Skin of body (tissue), 2 donors: ENCODE data around the gene PRAC1. TPM values are rescaled to one million over a fixed set of nuclear protein-coding genes. Genes with fewer than 3 reads are reported as not detected.
"Not testable (repeated sequence)": the region's sequence is repeated elsewhere in the genome, so short reads cannot be mapped to it uniquely, and the experiment has no call there.

ENCODE experiments used
- DNase-seq: peaks from one replicate; lab custom pipeline; 2025; lab: John Stamatoyannopoulos, UW
- total RNA-seq: library from RNA; depleted of rRNA; stranded (reverse); fragments of >200 nt; gene quantifications from one replicate; pipeline ENCODE4 v1.2.3, GENCODE V29; 2014

The PRAC1 gene
- total RNA-seq, 1 donor from 2014 or later = not detected

- DNase-seq = no peak
Measured at GRCh38 chr17:48727415-48728175, 5.3 kb upstream of the PRAC1 start.

- no peak for DNase-seq
Measured at GRCh38 chr17:48726916-48727286, 4.6 kb upstream of the PRAC1 start.

- DNase-seq = no peak
Measured at GRCh38 chr17:48726114-48726915, 4.0 kb upstream of the PRAC1 start.

GRCh38 chr17:48725288-48726064 lies 3.2 kb upstream of the PRAC1 start:
- no peak for DNase-seq

- no peak for DNase-seq
Measured at GRCh38 chr17:48725004-48725287, 2.6 kb upstream of the PRAC1 start.

GRCh38 chr17:48724251-48725003 lies 2.1 kb upstream of the PRAC1 start:
- peak; percentile 51 for DNase-seq

GRCh38 chr17:48723423-48724250 lies 1.3 kb upstream of the PRAC1 start:
- no peak for DNase-seq

- no peak for DNase-seq
Measured at GRCh38 chr17:48722915-48723422, 651 bp upstream of the PRAC1 start, which contains the start of gene PRAC2. PRAC2 (plus strand) TSS chr17:48723185; CDS start chr17:48724411, 1,226 bp downstream.

GRCh38 chr17:48721009-48721402 lies 1.3 kb downstream of the PRAC1 start:
- DNase-seq = no peak

- no peak for DNase-seq
Measured at GRCh38 chr17:48720266-48721008, 1.9 kb downstream of the PRAC1 start.

- DNase-seq = no peak
Measured at GRCh38 chr17:48719642-48720265, 2.6 kb downstream of the PRAC1 start.

GRCh38 chr17:48718761-48719641 lies 3.3 kb downstream of the PRAC1 start:
- DNase-seq = no peak

GRCh38 chr17:48718227-48718760 lies 4.0 kb downstream of the PRAC1 start:
- no peak for DNase-seq

- DNase-seq = no peak
Measured at GRCh38 chr17:48717367-48718226, 4.7 kb downstream of the PRAC1 start.

GRCh38 chr17:48716549-48716948 lies 5.8 kb downstream of the PRAC1 start:
- not testable (repeated sequence) for DNase-seq

- DNase-seq = no peak
Measured at GRCh38 chr17:48715496-48716399, 6.6 kb downstream of the PRAC1 start.
